Endothelial cell of umbilical vein (primary cell): ENCODE data around the gene PPP1R26. TPM values are rescaled to one million over a fixed set of nuclear protein-coding genes. Genes with fewer than 3 reads are reported as not detected.

ENCODE experiments used
- BruUV-seq: library from RNA; stranded (reverse); fragments of 400-500 nt; replicated peaks from 2 replicates; lab custom pipeline; 2021; lab: Mats Ljungman, UMichigan
- CTCF ChIA-PET: fragments of 300-600, 350-600 bp; sonication (Branson Sonifier 250); formaldehyde crosslinking; loops from one replicate; lab custom pipeline; 2021; ENCODE audit warnings: antibody characterized with exemption, inconsistent platforms; lab: Charles Lee
- POLR2A ChIA-PET: fragments of 300-600, 350-600 bp; sonication (Branson Sonifier 250); formaldehyde crosslinking; loops from one replicate; lab custom pipeline; 2021; ENCODE audit warnings: antibody characterized with exemption, inconsistent platforms; lab: Charles Lee
- DNase-seq: peaks from one replicate; pipeline ENCODE4 v3.0.0-alpha.2; 2011; ENCODE audit warnings: low read depth, low spot score
- FAIRE-seq: peaks from 2 replicates; lab custom pipeline; 2011; peaks lifted over from hg19 to GRCh38; lab: Jason Lieb, UNC
- H2AFZ ChIP-seq: 2 replicates; pipeline ENCODE4 v1.6.0; 2012; ENCODE audit warnings: low read depth, low read length, control low read depth, inconsistent platforms
- H3K27ac ChIP-seq: 2 replicates; pipeline ENCODE4 v1.5.1; 2011; ENCODE audit warnings: low read depth, mild to moderate bottlenecking, control low read depth, low read length, moderate library complexity; ENCODE audit not compliant: insufficient read depth
- H3K27me3 ChIP-seq, 2 experiments: 2 replicates each; pipeline versions ENCODE4 v1.6.0 to v1.6.1; 2011; ENCODE audit warnings: low read length in 2 of 2, mixed read lengths in 1 of 2; ENCODE audit not compliant: control insufficient read depth in 2 of 2, insufficient read depth in 2 of 2
- H3K36me3 ChIP-seq, 2 experiments: 2 replicates in 1 of 2; 3 replicates in 1 of 2; pipeline ENCODE4 v1.5.1; 2011; ENCODE audit warnings: low read length in 2 of 2, mild to moderate bottlenecking in 1 of 2, moderate library complexity in 1 of 2; ENCODE audit not compliant: control insufficient read depth in 2 of 2, insufficient read depth in 2 of 2; ENCODE audit errors: extremely low read depth in 1 of 2
- H3K4me1 ChIP-seq: 3 replicates; pipeline ENCODE4 v1.5.1; 2011; ENCODE audit warnings: mild to moderate bottlenecking, low read length; ENCODE audit not compliant: control insufficient read depth, insufficient read depth; ENCODE audit errors: extremely low read depth
- H3K4me2 ChIP-seq: 2 replicates; pipeline ENCODE4 v1.6.1; 2011; ENCODE audit warnings: low read length, control low read depth, mixed read lengths; ENCODE audit not compliant: insufficient read depth
- H3K4me3 ChIP-seq, 3 experiments: fragments of 200-600 bp in 1 of 3; sonication (generic), shearing (Covaris generic) in 1 of 3; replicated peaks in 1 of 3; 2 replicates each; pipeline ENCODE4 v1.5.1; 2011 to 2016; ENCODE audit warnings: control low read depth in 3 of 3, low read length in 3 of 3, mild to moderate bottlenecking in 2 of 3, inconsistent platforms in 1 of 3, low read depth in 1 of 3, moderate library complexity in 1 of 3; ENCODE audit not compliant: insufficient read depth in 1 of 3
- H3K79me2 ChIP-seq: 2 replicates; pipeline ENCODE4 v1.6.0; 2012; ENCODE audit warnings: low read length, inconsistent platforms; ENCODE audit not compliant: control insufficient read depth, insufficient read depth
- H3K9ac ChIP-seq: replicated peaks from 2 replicates; pipeline ENCODE3; 2011; ENCODE audit warnings: low read length, control low read depth; ENCODE audit not compliant: insufficient read depth; ENCODE audit errors: extremely low read depth
- H3K9me1 ChIP-seq: replicated peaks from 3 replicates; pipeline ENCODE4 v1.6.0; 2011; ENCODE audit warnings: mild to moderate bottlenecking, low read length; ENCODE audit not compliant: control insufficient read depth, insufficient read depth; ENCODE audit errors: extremely low read depth
- H3K9me3 ChIP-seq: replicated peaks from 2 replicates; pipeline ENCODE4 v1.5.1; 2012; ENCODE audit warnings: low read length, inconsistent platforms; ENCODE audit not compliant: control insufficient read depth, insufficient read depth
- H4K20me1 ChIP-seq: replicated peaks from 2 replicates; pipeline ENCODE3; 2011; ENCODE audit warnings: mild to moderate bottlenecking, low read length; ENCODE audit not compliant: control insufficient read depth, insufficient read depth; ENCODE audit errors: extremely low read depth
- EZH2 ChIP-seq: IDR thresholded peaks from 2 replicates; pipeline ENCODE4 v1.6.1; 2012; ENCODE audit warnings: borderline replicate concordance, low read depth, mild to moderate bottlenecking, moderate library complexity, low read length, inconsistent platforms; ENCODE audit not compliant: severe bottlenecking
- FOS ChIP-seq: IDR thresholded peaks from 2 replicates; pipeline ENCODE4 v1.6.1; 2011; ENCODE audit warnings: mild to moderate bottlenecking, low read length, moderate library complexity, borderline replicate concordance; ENCODE audit not compliant: insufficient read depth
- GATA2 ChIP-seq: IDR thresholded peaks from 2 replicates; pipeline ENCODE4 v1.7.0; 2011; ENCODE audit warnings: low read depth, mild to moderate bottlenecking, moderate library complexity, mixed read lengths, low read length; ENCODE audit not compliant: insufficient read length, insufficient read depth
- JUN ChIP-seq: IDR thresholded peaks from 2 replicates; pipeline ENCODE4 v1.6.1; 2011; ENCODE audit warnings: borderline replicate concordance, low read depth; ENCODE audit not compliant: insufficient read length, insufficient read depth
- MYC ChIP-seq: IDR thresholded peaks from one replicate; pipeline ENCODE4 v1.6.1; 2011; ENCODE audit warnings: mild to moderate bottlenecking, low read depth, low read length
- POLR2A ChIP-seq: IDR thresholded peaks from 2 replicates; pipeline ENCODE4 v1.6.1; 2012; ENCODE audit warnings: low read depth, mild to moderate bottlenecking, control low read depth, low read length
- POLR2AphosphoS5 ChIP-seq: IDR thresholded peaks from 2 replicates; pipeline ENCODE4 v1.6.1; 2012; ENCODE audit warnings: low read depth, mild to moderate bottlenecking, control low read depth, low read length, moderate library complexity; ENCODE audit not compliant: insufficient read depth
- dilution Hi-C: fragments of 300-500 bp; cut with MboI; formaldehyde crosslinking; loops from one replicate; pipeline ENCODE4 v1.15.0; 2019; ENCODE audit warnings: low sequenced_read_pairs; ENCODE audit not compliant: extremely low pct_ligation_motif_present
- intact Hi-C: fragments of 100-400 bp; cut with micrococcal nuclease; formaldehyde crosslinking; loops from one replicate; pipeline ENCODE4 v1.10.0; 2022
- polyA plus RNA-seq, 4 experiments: library from polyadenylated mRNA; depleted of rRNA in 3 of 4; stranded (reverse) in 3 of 4; unstranded in 1 of 4; fragments of >200 nt; gene quantifications; 2 replicates each; pipeline versions ENCODE4 v1.2.1 to v1.2.3, GENCODE V29; 2011 to 2012; ENCODE audit warnings: missing spikeins in 1 of 4
- total RNA-seq: library from RNA; stranded (reverse); gene quantifications from 2 replicates; pipeline ENCODE4 v1.2.3, GENCODE V29; 2021
- TF ChIP-seq, protein P1 (sequence below): IDR thresholded peaks from 2 replicates; pipeline ENCODE4 v1.6.1; 2011; ENCODE audit not compliant: insufficient read depth, insufficient read length
- TF ChIP-seq, protein P2 (sequence below), 2 donors: IDR thresholded peaks; 1 replicate in 1 of 2; 2 replicates in 1 of 2; pipeline ENCODE4 v1.5.1; 2011; ENCODE audit warnings: low read length in 2 of 2, mild to moderate bottlenecking in 2 of 2, moderate library complexity in 2 of 2, control low read depth in 1 of 2, inconsistent platforms in 1 of 2, low read depth in 1 of 2; ENCODE audit not compliant: insufficient read depth in 1 of 2; ENCODE audit errors: extremely low read depth in 1 of 2

PPP1R26 gene
- total and polyA plus RNA-seq, 2 donors (not counting 3 experiments of a cell fraction or from before 2014, with no cell fraction given) = 5.9 to 16.9 TPM

DNA sequence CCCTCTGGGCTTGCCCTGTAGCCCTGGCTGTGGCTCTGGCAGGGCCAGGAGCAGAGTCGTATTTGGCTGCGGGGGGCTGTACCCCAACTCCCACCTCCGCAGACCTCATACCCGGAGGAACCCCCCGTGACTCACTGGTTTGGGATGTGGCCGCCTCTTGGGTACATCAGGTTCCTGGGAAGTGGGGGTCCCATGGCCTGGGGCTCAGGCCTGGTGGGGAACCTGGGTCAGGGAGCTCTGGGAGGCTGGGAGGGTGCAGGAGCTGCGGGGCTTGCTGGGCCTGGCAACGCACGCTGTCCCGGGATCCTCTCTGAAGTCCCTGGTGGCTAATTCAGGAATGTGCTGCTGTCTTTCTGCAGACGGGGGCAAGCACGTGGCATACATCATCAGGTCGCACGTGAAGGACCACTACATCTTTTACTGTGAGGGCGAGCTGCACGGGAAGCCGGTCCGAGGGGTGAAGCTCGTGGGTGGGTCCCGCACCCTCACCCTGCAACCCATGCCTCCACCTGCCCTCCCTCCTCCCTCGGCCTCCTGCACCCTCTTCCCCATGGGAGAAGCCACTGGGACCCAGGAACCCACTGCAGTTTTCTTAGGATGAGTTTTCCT, 44.0 kb downstream of the PPP1R26 start:
- Histone ChIP-seq H3K27me3 (no peaks in the 10 kb centered on the region), H3K4me2 (no peak overlapping the region), H3K9me1 (no peaks in the 10 kb centered on the region), H3K36me3 (no peaks in the 10 kb centered on the region), H3K79me2 (no peaks in the 10 kb centered on the region), H4K20me1 (no peaks in the 10 kb centered on the region), H3K4me3 (no peak overlapping the region), H3K9ac (no peak overlapping the region), H3K9me3 (no peaks in the 10 kb centered on the region), H2AFZ (no peak overlapping the region), H3K27ac (no peak overlapping the region), H3K4me1 (no peaks in the 10 kb centered on the region)
- CTCF ChIA-PET = no interaction called here
- intact Hi-C loops = no loop called here
- FAIRE-seq (no peak), DNase-seq (no peak)
- no peak for TF ChIP-seq POLR2A
- no peak for TF ChIP-seq FOS
- TF ChIP-seq MYC = no peak
- no peak for TF ChIP-seq EZH2
- TF ChIP-seq GATA2 = no peak
- TF ChIP-seq POLR2AphosphoS5 = no peak
- TF ChIP-seq JUN = no peak
- TF ChIP-seq, protein P1, sequence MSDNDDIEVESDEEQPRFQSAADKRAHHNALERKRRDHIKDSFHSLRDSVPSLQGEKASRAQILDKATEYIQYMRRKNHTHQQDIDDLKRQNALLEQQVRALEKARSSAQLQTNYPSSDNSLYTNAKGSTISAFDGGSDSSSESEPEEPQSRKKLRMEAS = no peak
- TF ChIP-seq, protein P2, sequence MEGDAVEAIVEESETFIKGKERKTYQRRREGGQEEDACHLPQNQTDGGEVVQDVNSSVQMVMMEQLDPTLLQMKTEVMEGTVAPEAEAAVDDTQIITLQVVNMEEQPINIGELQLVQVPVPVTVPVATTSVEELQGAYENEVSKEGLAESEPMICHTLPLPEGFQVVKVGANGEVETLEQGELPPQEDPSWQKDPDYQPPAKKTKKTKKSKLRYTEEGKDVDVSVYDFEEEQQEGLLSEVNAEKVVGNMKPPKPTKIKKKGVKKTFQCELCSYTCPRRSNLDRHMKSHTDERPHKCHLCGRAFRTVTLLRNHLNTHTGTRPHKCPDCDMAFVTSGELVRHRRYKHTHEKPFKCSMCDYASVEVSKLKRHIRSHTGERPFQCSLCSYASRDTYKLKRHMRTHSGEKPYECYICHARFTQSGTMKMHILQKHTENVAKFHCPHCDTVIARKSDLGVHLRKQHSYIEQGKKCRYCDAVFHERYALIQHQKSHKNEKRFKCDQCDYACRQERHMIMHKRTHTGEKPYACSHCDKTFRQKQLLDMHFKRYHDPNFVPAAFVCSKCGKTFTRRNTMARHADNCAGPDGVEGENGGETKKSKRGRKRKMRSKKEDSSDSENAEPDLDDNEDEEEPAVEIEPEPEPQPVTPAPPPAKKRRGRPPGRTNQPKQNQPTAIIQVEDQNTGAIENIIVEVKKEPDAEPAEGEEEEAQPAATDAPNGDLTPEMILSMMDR (IDR thresholded peaks at IDR 0.05; ENCODE audit: extremely low read depth in 1 of 2, insufficient read depth in 1 of 2, low read depth in 1 of 2, low read length in 2 of 2) = no peak
- no TSS peak for BruUV-seq
- POLR2A ChIA-PET = no interaction called here
- dilution Hi-C loops = no loop called here
